Measurements from ENCODE around the gene PHF21A.

Gene PHF21A

DNA sequence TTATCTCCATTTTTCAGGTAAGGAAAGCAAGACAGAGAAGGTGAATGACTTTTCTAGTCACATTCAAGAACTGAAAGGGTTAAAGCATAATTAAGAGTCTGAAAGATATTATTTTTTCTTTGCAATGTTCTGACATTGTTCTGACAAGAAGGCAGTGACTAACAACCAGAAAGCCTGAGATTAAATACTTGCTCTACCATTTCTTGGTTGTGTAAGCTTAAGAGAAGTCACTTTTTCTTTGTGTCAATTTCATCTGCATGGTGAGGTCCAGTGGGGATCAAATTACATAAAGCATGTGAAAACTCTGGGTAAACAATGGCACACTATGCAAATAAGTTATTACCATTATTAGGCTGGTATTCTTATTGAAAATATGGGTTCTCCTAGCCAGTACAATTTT, 73.7 kb downstream of the PHF21A start (continued):
- no peak for TF ChIP-seq CSDC2 (CRISPR knock-in tag; IDR thresholded peaks at IDR 0.05)
- no peak for TF ChIP-seq GLIS3 (CRISPR knock-in tag; IDR thresholded peaks at IDR 0.05)

GRCh38 chr11:46045811-46046210, 75.4 kb downstream of the PHF21A start:
- no peak for TF ChIP-seq ZC3H10 (CRISPR knock-in tag; IDR thresholded peaks at IDR 0.05)
- TF ChIP-seq TOX (CRISPR knock-in tag; IDR thresholded peaks at IDR 0.05; ENCODE audit: borderline replicate concordance) = no peak
- TF ChIP-seq BACH2 (CRISPR knock-in tag; IDR thresholded peaks at IDR 0.05; ENCODE audit: borderline replicate concordance) = no peak
- no peak for TF ChIP-seq CSDC2 (CRISPR knock-in tag; IDR thresholded peaks at IDR 0.05)
- no peak for TF ChIP-seq ZNF8 (CRISPR knock-in tag; IDR thresholded peaks at IDR 0.05)
- TF ChIP-seq ESRRG (CRISPR knock-in tag; IDR thresholded peaks at IDR 0.05) = no peak
- no peak for TF ChIP-seq TCF4 (CRISPR knock-in tag; IDR thresholded peaks at IDR 0.05; ENCODE audit: borderline replicate concordance)
- no peak for TF ChIP-seq ZFP30 (CRISPR knock-in tag; IDR thresholded peaks at IDR 0.05)
- no peak for TF ChIP-seq PATZ1 (CRISPR knock-in tag; IDR thresholded peaks at IDR 0.05; ENCODE audit: borderline replicate concordance)
- no peak for TF ChIP-seq SNAI2 (CRISPR knock-in tag; IDR thresholded peaks at IDR 0.05)
- TF ChIP-seq OSR1 (CRISPR knock-in tag; IDR thresholded peaks at IDR 0.05) = no peak
- TF ChIP-seq, protein P1, sequence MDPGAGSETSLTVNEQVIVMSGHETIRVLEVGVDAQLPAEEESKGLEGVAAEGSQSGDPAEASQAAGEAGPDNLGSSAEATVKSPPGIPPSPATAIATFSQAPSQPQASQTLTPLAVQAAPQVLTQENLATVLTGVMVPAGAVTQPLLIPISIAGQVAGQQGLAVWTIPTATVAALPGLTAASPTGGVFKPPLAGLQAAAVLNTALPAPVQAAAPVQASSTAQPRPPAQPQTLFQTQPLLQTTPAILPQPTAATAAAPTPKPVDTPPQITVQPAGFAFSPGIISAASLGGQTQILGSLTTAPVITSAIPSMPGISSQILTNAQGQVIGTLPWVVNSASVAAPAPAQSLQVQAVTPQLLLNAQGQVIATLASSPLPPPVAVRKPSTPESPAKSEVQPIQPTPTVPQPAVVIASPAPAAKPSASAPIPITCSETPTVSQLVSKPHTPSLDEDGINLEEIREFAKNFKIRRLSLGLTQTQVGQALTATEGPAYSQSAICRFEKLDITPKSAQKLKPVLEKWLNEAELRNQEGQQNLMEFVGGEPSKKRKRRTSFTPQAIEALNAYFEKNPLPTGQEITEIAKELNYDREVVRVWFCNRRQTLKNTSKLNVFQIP (CRISPR knock-in tag; IDR thresholded peaks at IDR 0.05; ENCODE audit: borderline replicate concordance, low read depth) = no peak
- TF ChIP-seq ZFP3 (CRISPR knock-in tag; IDR thresholded peaks at IDR 0.05) = no peak
- TF ChIP-seq TSHZ2 (CRISPR knock-in tag; IDR thresholded peaks at IDR 0.05) = no peak
- no peak for TF ChIP-seq ZNF70 (CRISPR knock-in tag; IDR thresholded peaks at IDR 0.05)
- no peak for TF ChIP-seq ARNTL (CRISPR knock-in tag; IDR thresholded peaks at IDR 0.05; ENCODE audit: borderline replicate concordance, low read depth)
- TF ChIP-seq PPARA (CRISPR knock-in tag; IDR thresholded peaks at IDR 0.05; ENCODE audit: borderline replicate concordance) = no peak
- TF ChIP-seq RARB (CRISPR knock-in tag; IDR thresholded peaks at IDR 0.05) = no peak
- TF ChIP-seq, protein P2, sequence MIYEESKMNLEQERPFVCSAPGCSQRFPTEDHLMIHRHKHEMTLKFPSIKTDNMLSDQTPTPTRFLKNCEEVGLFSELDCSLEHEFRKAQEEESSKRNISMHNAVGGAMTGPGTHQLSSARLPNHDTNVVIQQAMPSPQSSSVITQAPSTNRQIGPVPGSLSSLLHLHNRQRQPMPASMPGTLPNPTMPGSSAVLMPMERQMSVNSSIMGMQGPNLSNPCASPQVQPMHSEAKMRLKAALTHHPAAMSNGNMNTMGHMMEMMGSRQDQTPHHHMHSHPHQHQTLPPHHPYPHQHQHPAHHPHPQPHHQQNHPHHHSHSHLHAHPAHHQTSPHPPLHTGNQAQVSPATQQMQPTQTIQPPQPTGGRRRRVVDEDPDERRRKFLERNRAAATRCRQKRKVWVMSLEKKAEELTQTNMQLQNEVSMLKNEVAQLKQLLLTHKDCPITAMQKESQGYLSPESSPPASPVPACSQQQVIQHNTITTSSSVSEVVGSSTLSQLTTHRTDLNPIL (CRISPR knock-in tag; IDR thresholded peaks at IDR 0.05; ENCODE audit: low read depth) = no peak
- ATAC-seq = no peak

- no peak for TF ChIP-seq PPARA (CRISPR knock-in tag; IDR thresholded peaks at IDR 0.05; ENCODE audit: borderline replicate concordance)
- no peak for TF ChIP-seq ZNF8 (CRISPR knock-in tag; IDR thresholded peaks at IDR 0.05)
- TF ChIP-seq, protein P3, sequence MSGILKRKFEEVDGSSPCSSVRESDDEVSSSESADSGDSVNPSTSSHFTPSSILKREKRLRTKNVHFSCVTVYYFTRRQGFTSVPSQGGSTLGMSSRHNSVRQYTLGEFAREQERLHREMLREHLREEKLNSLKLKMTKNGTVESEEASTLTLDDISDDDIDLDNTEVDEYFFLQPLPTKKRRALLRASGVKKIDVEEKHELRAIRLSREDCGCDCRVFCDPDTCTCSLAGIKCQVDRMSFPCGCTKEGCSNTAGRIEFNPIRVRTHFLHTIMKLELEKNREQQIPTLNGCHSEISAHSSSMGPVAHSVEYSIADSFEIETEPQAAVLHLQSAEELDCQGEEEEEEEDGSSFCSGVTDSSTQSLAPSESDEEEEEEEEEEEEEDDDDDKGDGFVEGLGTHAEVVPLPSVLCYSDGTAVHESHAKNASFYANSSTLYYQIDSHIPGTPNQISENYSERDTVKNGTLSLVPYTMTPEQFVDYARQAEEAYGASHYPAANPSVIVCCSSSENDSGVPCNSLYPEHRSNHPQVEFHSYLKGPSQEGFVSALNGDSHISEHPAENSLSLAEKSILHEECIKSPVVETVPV (CRISPR knock-in tag; IDR thresholded peaks at IDR 0.05) = no peak
- TF ChIP-seq, protein P1 (CRISPR knock-in tag; IDR thresholded peaks at IDR 0.05; ENCODE audit: borderline replicate concordance, low read depth) = no peak
- no peak for TF ChIP-seq OSR1 (CRISPR knock-in tag; IDR thresholded peaks at IDR 0.05)
- no peak for TF ChIP-seq RARB (CRISPR knock-in tag; IDR thresholded peaks at IDR 0.05)
- no peak for TF ChIP-seq TOX (CRISPR knock-in tag; IDR thresholded peaks at IDR 0.05; ENCODE audit: borderline replicate concordance)
- no peak for TF ChIP-seq ISL1 (CRISPR knock-in tag; IDR thresholded peaks at IDR 0.05)
- TF ChIP-seq ZFP30 (CRISPR knock-in tag; IDR thresholded peaks at IDR 0.05) = no peak
- TF ChIP-seq ZFP3 (CRISPR knock-in tag; IDR thresholded peaks at IDR 0.05) = no peak
- no peak for TF ChIP-seq ZC3H10 (CRISPR knock-in tag; IDR thresholded peaks at IDR 0.05)
- ATAC-seq = no peak
Observed at GRCh38 chr11:46044601-46045000, 76.7 kb downstream of the PHF21A start.

All from SK-N-SH treated with all-trans-retinoic acid at 6 μM for 48 hours (cell line).